Upper lobe of left lung (tissue), 6 donors: ENCODE data around the gene CA9. TPM values are rescaled to one million over a fixed set of nuclear protein-coding genes. Genes with fewer than 3 reads are reported as not detected.

Source experiments
- ATAC-seq, 2 donors: fragments of 200-7000 bp; cut with Tn5 transposase; one replicate each; pipeline ENCODE4 v1.9.1; 2022; ENCODE audit warnings: mild to moderate bottlenecking in 2 of 2, moderate library complexity in 2 of 2; ENCODE audit not compliant: low FRiP score in 2 of 2
- DNase-seq, 2 donors: peaks; one replicate each; pipeline ENCODE4 v3.0.0-alpha.2; 2019 to 2020
- H3K27ac ChIP-seq, 4 donors: fragments of 200-600 bp; sonication (generic); one replicate each; pipeline ENCODE4 v1.5.1; 2016 to 2019
- H3K27me3 ChIP-seq, 4 donors: fragments of 200-600 bp; sonication (generic); one replicate each; pipeline ENCODE4 v1.5.1; 2017 to 2019
- H3K36me3 ChIP-seq, 4 donors: fragments of 200-600 bp; sonication (generic); one replicate each; pipeline ENCODE4 v1.5.1; 2016 to 2019
- H3K4me1 ChIP-seq, 4 donors: fragments of 200-600 bp; sonication (generic); one replicate each; pipeline ENCODE4 v1.5.1; 2018 to 2019
- H3K4me3 ChIP-seq, 4 donors: fragments of 200-600 bp; sonication (generic); one replicate each; pipeline ENCODE4 v1.5.1; 2017 to 2019; ENCODE audit warnings: mild to moderate bottlenecking in 2 of 4, moderate library complexity in 1 of 4
- H3K9me3 ChIP-seq, 4 donors: fragments of 200-600 bp; sonication (generic); one replicate each; pipeline ENCODE4 v1.5.1; 2018 to 2019
- EP300 ChIP-seq, 4 donors: sonication (generic); formaldehyde crosslinking; IDR thresholded peaks; one replicate each; pipeline ENCODE4 v1.5.1; 2017; ENCODE audit warnings: antibody characterized with exemption in 4 of 4, control low read depth in 2 of 4
- POLR2A ChIP-seq, 4 donors: fragments of 450-650 bp; IDR thresholded peaks; one replicate each; pipeline ENCODE4 v1.5.1; 2016 to 2017; ENCODE audit warnings: antibody characterized with exemption in 4 of 4, mild to moderate bottlenecking in 2 of 4
- POLR2AphosphoS5 ChIP-seq, 2 donors: sonication (generic); formaldehyde crosslinking; IDR thresholded peaks; one replicate each; pipeline ENCODE4 v1.5.1; 2017; ENCODE audit warnings: antibody characterized with exemption in 2 of 2
- WGBS, 2 donors: methylation state at CpG; one replicate each; pipeline ENCODE4 v1.1.5; 2017 to 2018; 5-methylcytosine and 5-hydroxymethylcytosine counted together
- total RNA-seq, 6 donors: library from RNA; depleted of rRNA in 4 of 6; stranded (reverse); fragments of >200 nt in 4 of 6; gene quantifications; one replicate each; pipeline versions ENCODE4 v1.1.0 to v1.2.1, GENCODE V29; 2016 to 2021
- TF ChIP-seq, protein P1 (sequence below), 6 experiments: fragments of 450-650 bp in 4 of 6; fragments of 200-600 bp in 2 of 6; sonication (generic) in 2 of 6; IDR thresholded peaks; one replicate each; pipeline ENCODE4 v1.5.1; 2016 to 2019; ENCODE audit warnings: antibody characterized with exemption in 6 of 6
- donor health status: DM: no; HTN: no; CAD: no; lungs with moderate emphysema.
- donor health status: DM: no; HTN: yes; CAD: no; lungs with severe emphysema.

The CA9 gene
- total RNA-seq, 6 donors from 2014 or later, result 0.14 to 0.24 TPM; not detected in 4

DNA sequence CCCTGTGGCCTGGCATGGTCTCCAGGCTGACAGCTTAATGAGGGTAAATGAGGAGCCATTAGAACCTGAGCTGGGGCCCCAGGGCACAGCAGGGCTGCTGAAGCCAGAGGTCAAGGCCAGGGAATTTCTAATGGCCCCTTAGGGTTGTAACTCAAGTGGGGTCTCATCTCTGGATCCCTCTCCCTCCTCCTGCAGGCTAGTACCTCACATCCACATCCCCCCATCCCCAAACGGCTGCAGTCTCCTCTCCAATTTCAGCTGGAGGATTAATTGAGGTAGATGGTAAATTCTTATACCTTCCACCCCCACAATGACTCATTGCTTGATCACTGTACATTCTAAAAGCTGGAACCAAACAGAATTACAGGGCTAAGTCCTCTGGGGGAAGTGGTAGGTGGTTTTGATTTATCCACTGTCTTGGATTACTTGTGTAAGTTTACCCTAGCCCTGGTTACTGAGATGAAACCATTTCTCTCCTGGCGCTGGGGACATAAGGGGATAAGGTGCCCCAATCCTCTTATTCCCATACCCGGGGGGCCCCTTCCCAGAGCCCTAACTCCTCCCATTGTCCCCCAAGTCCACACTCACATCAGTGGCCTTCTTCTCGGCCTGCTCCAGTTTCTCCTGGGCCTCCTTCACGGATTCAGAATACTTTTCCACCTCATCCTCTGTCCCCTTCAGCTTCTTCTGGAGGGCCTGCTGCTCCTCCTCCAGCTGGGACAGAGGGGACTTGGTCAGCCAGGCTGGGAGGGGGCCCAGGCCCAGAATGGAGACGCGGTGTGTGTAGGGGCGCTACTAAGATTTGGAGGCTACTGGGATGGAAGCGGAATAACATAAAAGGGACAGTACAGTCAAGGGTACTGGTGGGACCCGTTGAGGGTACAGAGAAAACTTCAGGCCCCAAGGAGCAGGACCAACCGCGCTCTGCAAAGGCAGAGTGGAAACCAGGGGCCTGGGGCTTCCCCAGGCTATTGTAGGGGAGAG is 15.1 kb downstream of the CA9 start:
- H3K4me1 ChIP-seq, result peaks cover 3 to 25% (median 14%) of the 10 kb centered on the region in 4 donors
- DNase-seq, result no peak
- no peak for ATAC-seq
- no peak for TF ChIP-seq POLR2A (IDR thresholded peaks at IDR 0.05)
- no peak for TF ChIP-seq POLR2AphosphoS5 (IDR thresholded peaks at IDR 0.05)
- TF ChIP-seq, protein P1, sequence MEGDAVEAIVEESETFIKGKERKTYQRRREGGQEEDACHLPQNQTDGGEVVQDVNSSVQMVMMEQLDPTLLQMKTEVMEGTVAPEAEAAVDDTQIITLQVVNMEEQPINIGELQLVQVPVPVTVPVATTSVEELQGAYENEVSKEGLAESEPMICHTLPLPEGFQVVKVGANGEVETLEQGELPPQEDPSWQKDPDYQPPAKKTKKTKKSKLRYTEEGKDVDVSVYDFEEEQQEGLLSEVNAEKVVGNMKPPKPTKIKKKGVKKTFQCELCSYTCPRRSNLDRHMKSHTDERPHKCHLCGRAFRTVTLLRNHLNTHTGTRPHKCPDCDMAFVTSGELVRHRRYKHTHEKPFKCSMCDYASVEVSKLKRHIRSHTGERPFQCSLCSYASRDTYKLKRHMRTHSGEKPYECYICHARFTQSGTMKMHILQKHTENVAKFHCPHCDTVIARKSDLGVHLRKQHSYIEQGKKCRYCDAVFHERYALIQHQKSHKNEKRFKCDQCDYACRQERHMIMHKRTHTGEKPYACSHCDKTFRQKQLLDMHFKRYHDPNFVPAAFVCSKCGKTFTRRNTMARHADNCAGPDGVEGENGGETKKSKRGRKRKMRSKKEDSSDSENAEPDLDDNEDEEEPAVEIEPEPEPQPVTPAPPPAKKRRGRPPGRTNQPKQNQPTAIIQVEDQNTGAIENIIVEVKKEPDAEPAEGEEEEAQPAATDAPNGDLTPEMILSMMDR (IDR thresholded peaks at IDR 0.05), result no peak
- no peak for TF ChIP-seq EP300 (IDR thresholded peaks at IDR 0.05)
- H3K4me3 ChIP-seq, result peak overlapping the region; percentile 16 to 75 (median 68)
- no peaks in the 10 kb centered on the region for H3K9me3 ChIP-seq
- H3K36me3 ChIP-seq, result peaks cover 0 to 19% (median 11%) of the 10 kb centered on the region in 4 donors
- H3K27me3 ChIP-seq, result no peaks in the 10 kb centered on the region
- peak overlapping the region; percentile 77 to 93 (median 89) for H3K27ac ChIP-seq
- WGBS, 2 donors, result 77 to 79% methylated on average over 12 of the region's 12 CpGs

DNA sequence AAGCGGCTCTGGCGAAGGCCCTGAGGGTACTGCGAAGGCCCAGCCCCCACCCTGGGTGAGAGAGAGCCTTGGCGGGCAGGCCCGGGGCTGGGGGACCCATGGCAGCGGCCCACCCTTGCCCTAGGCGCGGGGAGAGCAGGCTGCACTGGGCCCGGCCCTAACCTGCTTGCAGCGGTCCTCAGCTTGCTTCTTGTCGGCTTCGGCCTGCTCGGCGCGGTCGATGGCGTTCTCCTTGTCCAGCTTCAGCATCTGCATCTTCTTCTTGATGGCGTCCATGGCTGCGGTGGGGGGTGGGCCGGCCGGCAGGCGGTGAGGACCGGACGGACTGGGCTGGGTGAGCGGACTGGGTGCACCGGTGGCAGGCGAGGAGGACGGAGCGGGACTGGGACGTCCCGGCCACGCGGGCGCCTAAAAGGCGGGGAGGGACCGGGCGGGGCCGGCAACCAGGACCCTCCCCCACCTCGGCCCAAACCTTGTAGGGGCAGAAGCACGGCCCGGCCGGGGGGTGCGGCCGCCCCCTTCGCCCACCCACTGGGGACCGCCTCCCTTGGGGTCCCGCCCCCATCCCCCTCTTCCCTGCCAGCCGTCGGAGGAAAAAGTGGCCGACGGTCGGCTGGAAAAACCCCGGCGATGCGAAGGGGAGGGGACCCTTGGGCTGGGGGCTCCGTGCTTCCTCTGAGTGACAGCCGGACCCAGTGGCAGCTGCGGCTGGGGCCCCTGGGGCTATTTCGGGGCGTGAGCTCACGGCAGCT is 16.0 kb downstream of the CA9 start, which contains the start of gene TPM2:
TSS of gene TPM2 (minus strand) at position 384 of the 752 bp plus-strand sequence. CDS start at position 276, 108 bp downstream.
- TF ChIP-seq POLR2AphosphoS5 (IDR thresholded peaks at IDR 0.05), result peak; percentile 50 to 71
- TF ChIP-seq, protein P1 (IDR thresholded peaks at IDR 0.05), result no peak
- no peak for TF ChIP-seq EP300 (IDR thresholded peaks at IDR 0.05)
- TF ChIP-seq POLR2A (IDR thresholded peaks at IDR 0.05), result peak in 3 of 4 donors; percentile 21 to 52 (median 43)
- 42 to 44% methylated on average over 6 to 45 of the region's 61 CpGs for WGBS, 2 donors
- peak; percentile 51 to 64 for ATAC-seq
- Histone ChIP-seq H3K9me3 (no peaks in the 10 kb centered on the region), H3K36me3 (peaks cover 0 to 12% (median 8%) of the 10 kb centered on the region in 4 donors), H3K27me3 (no peaks in the 10 kb centered on the region), H3K4me1 (peaks cover 3 to 24% (median 14%) of the 10 kb centered on the region in 4 donors), H3K27ac (peak within 1 kb of the TSS; percentile 77 to 93 (median 89)), H3K4me3 (peak within 1 kb of the TSS; percentile 64 to 79 (median 74))
- peak in 1 of 2 donors; percentile 91 for DNase-seq

DNA sequence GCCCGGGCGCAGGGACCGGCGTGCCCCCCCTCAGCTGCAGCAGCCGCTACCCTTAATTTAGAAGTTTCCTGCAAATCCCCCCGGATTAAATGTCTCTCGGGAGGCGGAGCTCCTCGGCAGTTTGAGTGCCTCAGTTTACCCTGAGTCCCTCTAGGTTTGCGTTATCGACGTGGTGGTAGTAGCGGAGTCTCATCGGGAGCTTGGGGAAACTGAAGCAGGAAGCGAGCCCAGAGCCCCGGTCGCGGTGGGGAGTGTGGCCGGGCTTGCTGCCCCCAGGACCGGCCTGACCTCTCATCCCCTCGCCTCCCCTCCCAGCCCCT is 16.5 kb downstream of the CA9 start:
- Histone ChIP-seq H3K4me3 (peak overlapping the region; percentile 64 to 79 (median 74)), H3K36me3 (peaks cover 0 to 7% (median 2%) of the 10 kb centered on the region in 4 donors), H3K27ac (peak overlapping the region; percentile 77 to 93 (median 89)), H3K27me3 (no peaks in the 10 kb centered on the region), H3K9me3 (no peaks in the 10 kb centered on the region), H3K4me1 (peaks cover 3 to 29% (median 14%) of the 10 kb centered on the region in 4 donors)
- WGBS, 2 donors, result 5% methylated on average over 18 of the region's 21 CpGs; no CpG with 5 or more reads in 1 of the 2 donors
- ATAC-seq, result no peak
- TF ChIP-seq EP300 (IDR thresholded peaks at IDR 0.05) (no peak), POLR2AphosphoS5 (IDR thresholded peaks at IDR 0.05) (no peak), POLR2A (IDR thresholded peaks at IDR 0.05) (no peak)
- TF ChIP-seq, protein P1 (IDR thresholded peaks at IDR 0.05), result no peak
- DNase-seq, result no peak

DNA sequence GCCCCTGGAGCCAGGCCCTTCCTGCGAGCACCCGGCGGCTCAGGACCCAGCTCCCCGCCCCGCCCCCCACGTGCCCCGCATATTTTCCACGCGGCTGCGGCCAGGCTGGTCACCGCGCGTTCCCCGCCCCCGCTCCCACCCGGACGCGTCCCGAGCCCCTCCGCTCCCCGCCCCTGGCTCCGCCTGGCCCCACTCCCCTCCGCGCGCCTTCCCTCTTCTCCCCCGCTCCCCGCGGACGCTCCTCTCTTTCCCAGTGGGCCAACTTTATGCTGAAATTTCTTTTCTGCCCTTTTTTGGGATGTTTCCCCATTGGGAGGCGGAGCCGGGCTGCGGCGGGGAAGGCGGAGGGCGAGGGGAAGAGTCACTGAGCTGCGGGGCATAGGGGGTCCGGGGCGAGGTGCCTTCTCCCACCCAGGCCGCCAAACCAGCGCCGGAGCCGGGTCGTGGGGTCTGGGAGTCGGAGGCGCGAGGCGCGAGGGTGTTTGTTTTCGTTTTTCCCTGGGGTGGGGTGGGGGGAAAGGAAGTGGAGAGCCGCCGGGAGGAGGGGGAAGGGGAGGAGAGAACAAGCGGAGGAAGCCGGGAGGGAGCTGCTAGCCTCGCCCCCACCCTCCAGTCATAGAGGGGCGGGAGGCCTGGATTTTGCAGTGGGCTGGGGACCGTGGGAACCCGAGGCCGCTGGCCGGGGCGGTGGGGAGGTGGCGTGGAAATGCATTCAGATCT is 17.0 kb downstream of the CA9 start:
- H3K36me3 ChIP-seq, result peaks cover 0 to 6% (median 2%) of the 10 kb centered on the region in 4 donors
- peak; percentile 84 for ATAC-seq
- peaks cover 3 to 31% (median 14%) of the 10 kb centered on the region in 4 donors for H3K4me1 ChIP-seq
- 0% methylated on average over 22 to 32 of the region's 61 CpGs for WGBS, 2 donors
- no peaks in the 10 kb centered on the region for H3K9me3 ChIP-seq
- peak; percentile 67 to 94 for DNase-seq
- H3K27me3 ChIP-seq, result no peaks in the 10 kb centered on the region
- H3K27ac ChIP-seq, result peak overlapping the region; percentile 77 to 93 (median 89)
- peak overlapping the region; percentile 64 to 79 (median 74) for H3K4me3 ChIP-seq
- TF ChIP-seq EP300 (IDR thresholded peaks at IDR 0.05) (no peak), POLR2A (IDR thresholded peaks at IDR 0.05) (peak in 1 of 4 donors; percentile 58), POLR2AphosphoS5 (IDR thresholded peaks at IDR 0.05) (peak; percentile 31 to 52)
